SK-N-MC (cell line): Measurements from ENCODE around the gene IQGAP3.

ENCODE experiments used
- EZH2 ChIP-seq: fragments of 200-600 bp; sonication (generic); IDR thresholded peaks from one replicate; pipeline ENCODE4 v1.6.1; 2017; ENCODE audit warnings: antibody characterized with exemption
- POLR2AphosphoS5 ChIP-seq: IDR thresholded peaks from 2 replicates; pipeline ENCODE4 v1.6.1; 2012; ENCODE audit warnings: mild to moderate bottlenecking, low read depth, low read length, borderline replicate concordance

DNA sequence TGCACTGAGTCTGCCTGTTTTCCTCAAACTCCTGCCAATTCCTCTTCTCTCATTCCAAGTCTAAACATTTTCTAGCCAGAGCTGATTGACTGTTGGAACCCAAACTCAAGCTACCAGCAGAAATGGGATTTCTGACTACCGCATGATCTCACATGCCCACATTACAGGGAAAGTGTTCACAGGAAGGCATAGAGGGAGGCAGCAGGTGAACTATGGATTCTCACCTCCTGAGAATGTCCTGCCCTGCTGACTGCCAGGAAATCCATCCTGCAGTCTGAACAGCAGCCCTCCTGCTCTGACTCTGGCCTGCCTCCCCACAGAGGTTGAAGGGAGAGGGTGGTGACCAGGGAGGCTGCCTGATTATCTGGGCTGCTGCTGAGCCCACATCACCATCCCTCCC lies 22.5 kb downstream of the IQGAP3 start:
- TF ChIP-seq EZH2, result no peak
- TF ChIP-seq POLR2AphosphoS5, result no peak
